ENCODE data around the gene ANGPTL4. TPM values are rescaled to one million over a fixed set of nuclear protein-coding genes. Genes with fewer than 3 reads are reported as not detected.
"Not testable (repeated sequence)": the region's sequence is repeated elsewhere in the genome, so short reads cannot be mapped to it uniquely, and the experiment has no call there.

ANGPTL4 gene
- total RNA-seq, 4 donors from 2014 or later = 11.8 to 51.8 (median 34.7) TPM

DNA sequence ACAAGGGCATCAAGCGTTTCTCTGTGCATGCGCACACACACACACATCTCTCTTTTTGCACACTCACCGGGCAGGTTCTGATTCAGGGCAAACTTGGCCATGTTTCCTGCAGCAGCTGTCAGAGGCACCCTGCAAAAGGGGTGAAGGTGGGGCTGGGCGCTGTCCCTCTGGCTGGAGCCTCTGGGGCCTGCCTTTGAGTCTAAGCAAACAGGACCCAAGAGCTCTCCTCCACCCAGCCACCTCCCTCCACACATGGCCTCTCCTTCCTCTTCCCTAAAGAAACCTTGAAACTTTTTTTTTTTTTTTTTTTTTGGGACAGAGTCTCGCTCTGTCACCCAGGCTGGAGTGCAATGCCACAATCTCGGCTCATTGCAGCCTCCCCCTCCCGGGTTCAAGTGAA is 26.2 kb upstream of the ANGPTL4 start:
- 77 to 78% methylated on average over 7 of the region's 7 CpGs for WGBS, 2 donors
- DNase-seq (ENCODE audit: low spot score in 2 of 2) = no peak
- TF ChIP-seq POLR2A (IDR thresholded peaks at IDR 0.05) = no peak
- TF ChIP-seq, protein P1, sequence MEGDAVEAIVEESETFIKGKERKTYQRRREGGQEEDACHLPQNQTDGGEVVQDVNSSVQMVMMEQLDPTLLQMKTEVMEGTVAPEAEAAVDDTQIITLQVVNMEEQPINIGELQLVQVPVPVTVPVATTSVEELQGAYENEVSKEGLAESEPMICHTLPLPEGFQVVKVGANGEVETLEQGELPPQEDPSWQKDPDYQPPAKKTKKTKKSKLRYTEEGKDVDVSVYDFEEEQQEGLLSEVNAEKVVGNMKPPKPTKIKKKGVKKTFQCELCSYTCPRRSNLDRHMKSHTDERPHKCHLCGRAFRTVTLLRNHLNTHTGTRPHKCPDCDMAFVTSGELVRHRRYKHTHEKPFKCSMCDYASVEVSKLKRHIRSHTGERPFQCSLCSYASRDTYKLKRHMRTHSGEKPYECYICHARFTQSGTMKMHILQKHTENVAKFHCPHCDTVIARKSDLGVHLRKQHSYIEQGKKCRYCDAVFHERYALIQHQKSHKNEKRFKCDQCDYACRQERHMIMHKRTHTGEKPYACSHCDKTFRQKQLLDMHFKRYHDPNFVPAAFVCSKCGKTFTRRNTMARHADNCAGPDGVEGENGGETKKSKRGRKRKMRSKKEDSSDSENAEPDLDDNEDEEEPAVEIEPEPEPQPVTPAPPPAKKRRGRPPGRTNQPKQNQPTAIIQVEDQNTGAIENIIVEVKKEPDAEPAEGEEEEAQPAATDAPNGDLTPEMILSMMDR (IDR thresholded peaks at IDR 0.05) = no peak
- intact Hi-C loops (cut with DNase I; ENCODE audit: low total_unique reads) = no loop called here
- no peak overlapping the region for H3K4me3 ChIP-seq (ENCODE audit: low read depth, poor library complexity, severe bottlenecking)

DNA sequence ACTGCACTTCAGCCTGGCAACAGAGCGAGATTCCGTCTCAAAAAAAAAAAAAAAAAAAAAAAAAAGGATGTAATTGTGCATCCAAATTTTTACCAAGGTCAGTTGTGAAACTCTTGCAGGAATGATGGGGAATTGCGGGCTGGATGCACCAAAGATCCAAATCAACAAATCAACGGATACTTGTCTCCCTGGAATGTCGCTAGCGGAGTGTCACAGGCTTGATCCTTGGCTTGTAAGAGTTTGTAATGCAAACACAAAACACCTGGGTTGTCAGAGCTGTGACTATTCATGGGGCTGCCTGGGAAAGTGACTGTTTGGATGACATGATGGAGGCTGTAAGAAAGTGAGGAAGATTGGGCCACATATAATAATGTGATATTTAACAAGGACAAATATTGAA is 25.1 kb upstream of the ANGPTL4 start:
- TF ChIP-seq POLR2A (IDR thresholded peaks at IDR 0.05) = no peak
- TF ChIP-seq, protein P1 (IDR thresholded peaks at IDR 0.05) = no peak
- DNase-seq (ENCODE audit: low spot score in 2 of 2) = no peak
- intact Hi-C loops (cut with DNase I; ENCODE audit: low total_unique reads) = no loop called here
- 67% methylated on average over 6 of the region's 6 CpGs for WGBS, 2 donors
- H3K4me3 ChIP-seq (ENCODE audit: low read depth, poor library complexity, severe bottlenecking) = no peak overlapping the region

DNA sequence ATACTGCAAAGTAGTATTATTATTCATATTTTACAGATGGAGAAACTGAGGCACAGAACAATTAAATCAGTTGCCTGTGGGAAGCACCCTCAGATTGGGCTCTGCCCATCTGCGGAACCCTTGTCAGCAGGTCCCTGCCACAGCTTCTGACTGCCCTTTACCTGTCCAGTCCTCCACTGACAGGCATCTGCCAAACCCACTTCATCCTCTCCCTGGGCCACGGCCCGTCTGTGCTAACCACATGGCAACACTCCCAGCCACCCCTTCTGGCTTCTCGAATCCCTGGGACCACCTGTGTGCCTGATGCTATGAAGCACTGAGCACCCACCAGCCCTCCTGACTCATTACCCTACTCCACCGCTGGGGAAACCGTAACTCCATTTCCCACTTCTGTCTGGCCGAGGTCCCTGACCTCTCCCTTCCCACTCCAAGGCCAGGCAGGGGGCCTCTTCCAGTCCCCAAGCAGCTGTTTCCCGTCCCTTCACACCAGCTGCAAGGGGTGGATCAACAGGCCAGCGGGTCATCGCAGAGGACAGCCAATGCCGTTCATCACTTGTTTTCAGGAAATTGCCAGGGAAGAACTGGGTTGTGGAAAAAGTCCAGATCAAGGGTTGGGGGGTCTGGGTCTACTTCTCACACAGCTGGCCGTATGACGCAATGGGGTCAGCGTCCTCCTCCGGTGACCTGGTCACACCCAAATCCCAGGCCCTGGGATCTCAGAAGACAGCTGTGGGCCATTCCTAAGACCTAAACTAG is 23.4 kb upstream of the ANGPTL4 start:
- no peak overlapping the region for H3K4me3 ChIP-seq (ENCODE audit: low read depth, poor library complexity, severe bottlenecking)

DNA sequence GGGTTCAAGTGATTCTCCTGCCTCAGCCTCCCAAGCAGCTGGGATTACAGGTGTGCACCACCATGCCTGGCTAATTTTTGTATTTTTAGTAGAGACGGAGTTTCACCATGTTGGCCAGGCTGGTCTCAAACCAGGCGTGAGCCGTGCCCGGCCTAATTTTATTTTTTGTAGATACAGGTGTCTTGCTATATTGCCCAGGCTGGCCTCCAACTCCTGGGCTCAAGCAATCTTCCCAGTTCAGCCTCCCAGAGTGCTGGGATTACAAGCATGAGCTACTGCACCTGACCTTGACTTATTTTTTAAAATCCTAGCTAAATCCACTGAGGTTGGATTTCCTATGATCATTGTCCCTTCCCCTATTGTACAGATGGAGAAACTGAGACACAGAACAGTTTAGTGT is 22.5 kb upstream of the ANGPTL4 start:
- intact Hi-C loops (cut with DNase I; ENCODE audit: low total_unique reads); DNase-seq (ENCODE audit: low spot score in 2 of 2); H3K4me3 ChIP-seq (ENCODE audit: low read depth, poor library complexity, severe bottlenecking): not testable (repeated sequence)
- 92 to 98% methylated on average over 4 of the region's 4 CpGs for WGBS, 2 donors

More for the DNA sequence above, 23.4 kb upstream of the ANGPTL4 start:
- 37 to 39% methylated on average over 15 of the region's 15 CpGs for WGBS, 2 donors
- no peak for TF ChIP-seq POLR2A (IDR thresholded peaks at IDR 0.05)
- TF ChIP-seq, protein P1 (IDR thresholded peaks at IDR 0.05) = no peak
- no peak for DNase-seq (ENCODE audit: low spot score in 2 of 2)
- intact Hi-C loops (cut with DNase I; ENCODE audit: low total_unique reads) = no loop called here

DNA sequence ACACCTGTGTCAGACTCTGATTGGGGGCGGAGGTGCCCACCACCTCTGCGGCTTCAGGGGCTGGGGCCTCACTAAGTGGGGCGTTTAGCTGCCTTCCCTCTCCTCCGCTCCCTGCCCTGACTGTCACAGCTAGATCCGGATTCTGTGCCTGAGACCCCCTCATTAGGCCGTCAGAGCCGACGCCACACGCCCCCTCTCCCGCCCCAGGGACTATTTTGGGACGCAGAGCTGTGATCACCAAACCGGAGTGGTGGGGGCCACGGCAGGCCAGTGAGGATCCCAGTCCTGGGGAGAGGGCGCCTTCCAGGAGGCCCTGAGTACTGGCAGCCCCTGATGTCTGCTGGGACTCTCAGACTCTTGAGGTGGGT is 21.7 kb upstream of the ANGPTL4 start:
- TF ChIP-seq, protein P1 (IDR thresholded peaks at IDR 0.05) = no peak
- TF ChIP-seq POLR2A (IDR thresholded peaks at IDR 0.05) = no peak
- 28 to 70% methylated on average over 2 to 12 of the region's 14 CpGs for WGBS, 2 donors
- intact Hi-C loops (cut with DNase I; ENCODE audit: low total_unique reads) = no loop called here
- DNase-seq (ENCODE audit: low spot score in 2 of 2) = no peak
- H3K4me3 ChIP-seq (ENCODE audit: low read depth, poor library complexity, severe bottlenecking) = no peak overlapping the region

DNA sequence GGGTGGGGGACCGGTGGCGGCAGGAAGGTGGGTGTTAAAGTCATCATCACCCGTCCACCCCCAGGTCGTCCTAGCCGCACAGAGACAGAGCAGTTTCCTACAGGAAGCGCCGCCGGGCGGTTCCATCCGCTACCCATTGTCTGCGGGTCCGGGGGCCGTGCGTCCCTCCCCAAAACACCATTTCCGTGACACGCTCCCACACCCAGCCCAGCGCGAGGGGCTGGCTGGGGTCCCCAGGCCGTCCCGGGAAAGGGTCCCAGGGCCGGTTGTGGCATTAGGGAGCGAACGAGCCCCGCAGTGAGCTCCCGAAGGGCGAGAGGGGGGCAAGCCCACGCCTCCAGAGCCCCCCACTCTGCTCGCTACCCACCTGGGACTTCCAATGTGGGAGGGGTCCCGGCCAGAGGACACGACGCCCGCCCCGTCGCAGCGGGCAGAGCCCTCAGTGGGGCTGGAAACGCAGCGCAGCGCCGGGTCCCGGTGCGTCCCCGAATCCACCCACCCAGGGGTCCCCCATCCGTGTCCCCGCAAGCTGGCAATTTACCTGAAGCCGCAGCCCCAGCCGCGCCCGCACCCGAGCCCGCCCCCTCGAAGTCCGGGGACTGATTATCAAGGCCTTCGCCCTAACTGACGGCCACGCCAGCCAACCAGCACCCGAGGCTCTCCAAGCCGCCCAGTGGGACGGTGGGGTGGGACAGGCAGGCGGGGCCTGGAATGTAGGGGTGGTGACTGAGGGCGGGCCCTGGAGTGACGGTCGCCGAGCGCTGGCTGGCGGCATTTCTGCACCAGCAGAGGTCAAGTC is 21.1 kb upstream of the ANGPTL4 start, which contains the start of gene KANK3:
TSS of gene KANK3 (minus strand) at position 579 of the 799 bp plus-strand sequence. CDS start 5,434 bp downstream, outside the sequence.
- H3K4me3 ChIP-seq (ENCODE audit: low read depth, poor library complexity, severe bottlenecking) = peak within 1 kb of the TSS; percentile 4
- 4 to 7% methylated on average over 30 to 33 of the region's 65 CpGs for WGBS, 2 donors
- intact Hi-C loops (cut with DNase I; ENCODE audit: low total_unique reads) = no loop called here
- TF ChIP-seq POLR2A (IDR thresholded peaks at IDR 0.05) = no peak
- TF ChIP-seq, protein P1 (IDR thresholded peaks at IDR 0.05) = no peak
- DNase-seq (ENCODE audit: low spot score in 2 of 2) = peak; percentile 92 to 98

All from lower leg skin (tissue), 4 donors.